Chondrocyte (in vitro differentiated cells): ENCODE measurements around the gene MCF2L2. TPM values are rescaled to one million over a fixed set of nuclear protein-coding genes. Genes with fewer than 3 reads are reported as not detected.
A peak's percentile ranks its signal among the peaks of the same experiment; 100 is the strongest.

Experiments
- DNase-seq: peaks from one replicate; pipeline ENCODE4 v3.0.0; 2021; ENCODE audit warnings: mixed read lengths, low spot score
- H3K27ac Mint-ChIP-seq: one replicate; pipeline ENCODE4 v1.8.0; 2021; ENCODE audit warnings: mild to moderate bottlenecking, moderate library complexity, mixed read lengths; ENCODE audit not compliant: unreplicated experiment
- H3K27me3 Mint-ChIP-seq: 2 replicates; pipeline ENCODE4 v1.8.0; 2021; ENCODE audit warnings: low read depth, mixed read lengths
- H3K36me3 Mint-ChIP-seq: 2 replicates; pipeline ENCODE4 v1.8.0; 2021; ENCODE audit warnings: low read depth, mixed read lengths
- H3K4me1 Mint-ChIP-seq: 2 replicates; pipeline ENCODE4 v1.8.0; 2021; ENCODE audit warnings: low read depth, mild to moderate bottlenecking, mixed read lengths
- H3K4me3 Mint-ChIP-seq: one replicate; pipeline ENCODE4 v1.8.0; 2021; ENCODE audit warnings: mild to moderate bottlenecking, moderate library complexity, mixed read lengths; ENCODE audit not compliant: unreplicated experiment
- H3K9me3 Mint-ChIP-seq: 2 replicates; pipeline ENCODE4 v1.8.0; 2021; ENCODE audit warnings: low read depth, mixed read lengths
- CTCF ChIP-seq: fragments of 200-600 bp; sonication (generic); IDR thresholded peaks from 2 replicates; pipeline ENCODE4 v1.5.0; 2021; ENCODE audit warnings: antibody characterized with exemption, mild to moderate bottlenecking, moderate library complexity
- total RNA-seq: library from RNA; stranded (reverse); gene quantifications from 3 replicates; pipeline ENCODE4 v1.2.1, GENCODE V29; 2021

Gene MCF2L2
- total RNA-seq, 1 donor from 2014 or later: 2.6 TPM

- no peaks in the 10 kb centered on the region for H3K27me3 Mint-ChIP-seq
- no peaks in the 10 kb centered on the region for H3K9me3 Mint-ChIP-seq
Measured at GRCh38 chr3:183188895-183189462, 239.4 kb downstream of the MCF2L2 start.

GRCh38 chr3:183185696-183186095 is 242.7 kb downstream of the MCF2L2 start:
- Mint-ChIP-seq H3K27me3 (no peaks in the 10 kb centered on the region), H3K36me3 (no peaks in the 10 kb centered on the region), H3K4me3 (no peak overlapping the region), H3K27ac (peak overlapping the region; percentile 51), H3K9me3 (no peaks in the 10 kb centered on the region), H3K4me1 (peaks cover 12% of the 10 kb centered on the region)
- TF ChIP-seq CTCF: no peak
- DNase-seq: no peak

More at GRCh38 chr3:183188895-183189462, 239.4 kb downstream of the MCF2L2 start:
- peak; percentile 66 for TF ChIP-seq CTCF
- Mint-ChIP-seq H3K27ac (no peak overlapping the region), H3K36me3 (no peaks in the 10 kb centered on the region), H3K4me1 (peaks cover 12% of the 10 kb centered on the region), H3K4me3 (no peak overlapping the region)
- no peak for DNase-seq

- Mint-ChIP-seq H3K4me3 (no peak overlapping the region), H3K27ac (no peak overlapping the region), H3K36me3 (no peaks in the 10 kb centered on the region), H3K9me3 (no peaks in the 10 kb centered on the region), H3K4me1 (peaks cover 21% of the 10 kb centered on the region), H3K27me3 (peaks cover 1% of the 10 kb centered on the region)
- no peak for TF ChIP-seq CTCF
- no peak for DNase-seq
Measured at GRCh38 chr3:183182732-183183610, 245.4 kb downstream of the MCF2L2 start.

- H3K27me3 Mint-ChIP-seq: peaks cover 1% of the 10 kb centered on the region
- H3K9me3 Mint-ChIP-seq: no peaks in the 10 kb centered on the region
- H3K4me3 Mint-ChIP-seq: no peak overlapping the region
Measured at GRCh38 chr3:183182073-183182472, 246.3 kb downstream of the MCF2L2 start.

More at GRCh38 chr3:183182073-183182472, 246.3 kb downstream of the MCF2L2 start:
- Mint-ChIP-seq H3K36me3 (no peaks in the 10 kb centered on the region), H3K27ac (no peak overlapping the region), H3K4me1 (peaks cover 21% of the 10 kb centered on the region)
- TF ChIP-seq CTCF: no peak
- DNase-seq: no peak
